ENCODE measurements around the gene CAPN5. TPM values are rescaled to one million over a fixed set of nuclear protein-coding genes. Genes with fewer than 3 reads are reported as not detected.

Gene CAPN5
- total and polyA plus RNA-seq, 4 donors, result 6.5 to 25.8 (median 18.2) TPM

- DNase-seq (ENCODE audit: low spot score), result no peak
- no peak overlapping the region for H3K9ac ChIP-seq (ENCODE audit: low read depth in 1 of 2, low read length in 2 of 2)
- WGBS, result 89% methylated on average over 5 of the region's 5 CpGs
- TF ChIP-seq RXRA (IDR thresholded peaks at IDR 0.05) (no peak), CTCF (IDR thresholded peaks at IDR 0.05; ENCODE audit: low read depth, low read length, missing input control) (peak; percentile 28), RAD21 (IDR thresholded peaks at IDR 0.05) (peak; percentile 36 to 57)
- no peak overlapping the region for H3K4me3 ChIP-seq (ENCODE audit: low read depth in 1 of 3, low read length in 3 of 3)
- no peak overlapping the region for H3K27ac ChIP-seq (ENCODE audit: low read depth in 1 of 2, low read length in 2 of 2)
- peaks cover 0 to 6% (median 4%) of the 10 kb centered on the region in 4 donors for H3K36me3 ChIP-seq (ENCODE audit: control insufficient read depth in 4 of 4, insufficient read depth in 3 of 4, low read depth in 1 of 4, low read length in 3 of 4)
- H3K27me3 ChIP-seq (ENCODE audit: control insufficient read depth in 4 of 4, insufficient read depth in 4 of 4, low read length in 3 of 4), result no peaks in the 10 kb centered on the region
- H3K4me1 ChIP-seq (ENCODE audit: control insufficient read depth in 4 of 4, insufficient read depth in 4 of 4, low read length in 3 of 4), result peaks cover 5 to 26% (median 14%) of the 10 kb centered on the region in 4 donors
- H3K9me3 ChIP-seq (ENCODE audit: control insufficient read depth in 4 of 4, low read length in 3 of 4), result no peaks in the 10 kb centered on the region
Observed at GRCh38 chr11:77101043-77101537, 34.3 kb downstream of the CAPN5 start.

- 93% methylated on average over 37 of the region's 37 CpGs for WGBS
- Histone ChIP-seq H3K27ac (ENCODE audit: low read depth in 1 of 2, low read length in 2 of 2) (no peak within 1 kb of the TSS), H3K9me3 (ENCODE audit: control insufficient read depth in 4 of 4, low read length in 3 of 4) (no peaks in the 10 kb centered on the region), H3K4me3 (ENCODE audit: low read depth in 1 of 3, low read length in 3 of 3) (no peak within 1 kb of the TSS), H3K4me1 (ENCODE audit: control insufficient read depth in 4 of 4, insufficient read depth in 4 of 4, low read length in 3 of 4) (peaks cover 0 to 33% (median 14%) of the 10 kb centered on the region in 4 donors), H3K9ac (ENCODE audit: low read depth in 1 of 2, low read length in 2 of 2) (no peak within 1 kb of the TSS), H3K36me3 (ENCODE audit: control insufficient read depth in 4 of 4, insufficient read depth in 3 of 4, low read depth in 1 of 4, low read length in 3 of 4) (peaks cover 0 to 6% (median 4%) of the 10 kb centered on the region in 4 donors), H3K27me3 (ENCODE audit: control insufficient read depth in 4 of 4, insufficient read depth in 4 of 4, low read length in 3 of 4) (no peaks in the 10 kb centered on the region)
- DNase-seq (ENCODE audit: low spot score), result no peak
- TF ChIP-seq NR2F2 (IDR thresholded peaks at IDR 0.05) (no peak), EGR1 (IDR thresholded peaks at IDR 0.05; ENCODE audit: low read depth in 2 of 2) (no peak), FOXA2 (IDR thresholded peaks at IDR 0.05) (no peak), CTCF (IDR thresholded peaks at IDR 0.05; ENCODE audit: low read depth, low read length, missing input control) (no peak), FOXA1 (IDR thresholded peaks at IDR 0.05) (no peak), HNF4G (IDR thresholded peaks at IDR 0.05) (no peak), HNF4A (conservative IDR thresholded peaks at IDR 0.05) (no peak), GABPA (IDR thresholded peaks at IDR 0.05 in 1 of 2, conservative IDR thresholded peaks at IDR 0.05 in 1 of 2) (no peak), SP1 (IDR thresholded peaks at IDR 0.05) (no peak), ATF3 (IDR thresholded peaks at IDR 0.05) (no peak), RXRA (IDR thresholded peaks at IDR 0.05) (no peak), TAF1 (conservative IDR thresholded peaks at IDR 0.05) (no peak), YY1 (IDR thresholded peaks at IDR 0.05) (no peak), RAD21 (IDR thresholded peaks at IDR 0.05) (no peak), REST (IDR thresholded peaks at IDR 0.05) (no peak), MAX (IDR thresholded peaks at IDR 0.05) (no peak), ZBTB33 (IDR thresholded peaks at IDR 0.05) (no peak)
Observed at GRCh38 chr11:77102246-77103210, 35.8 kb downstream of the CAPN5 start, which contains the start of gene OMP. TSS of gene OMP (plus strand) at chr11:77102840. CDS start at chr11:77102840, 0 bp downstream.

Data from liver (tissue), 9 donors.